Glomerular endothelial cell (primary cell): Measurements from ENCODE around the gene WIF1. TPM values are rescaled to one million over a fixed set of nuclear protein-coding genes. Genes with fewer than 3 reads are reported as not detected.

Experiments used
- DNase-seq: peaks from one replicate; pipeline ENCODE4 v3.0.0-alpha.2; 2011; ENCODE audit warnings: low read depth, low spot score; ENCODE audit errors: extremely low read depth
- total RNA-seq: library from RNA; depleted of rRNA; stranded (reverse); fragments of >200 nt; gene quantifications from 2 replicates; pipeline ENCODE4 v1.2.3, GENCODE V29; 2015

The WIF1 gene
- total RNA-seq, 1 donor from 2014 or later, result not detected

- no peak for DNase-seq
Measured at GRCh38 chr12:65039301-65039700, 81.8 kb downstream of the WIF1 start.

DNA sequence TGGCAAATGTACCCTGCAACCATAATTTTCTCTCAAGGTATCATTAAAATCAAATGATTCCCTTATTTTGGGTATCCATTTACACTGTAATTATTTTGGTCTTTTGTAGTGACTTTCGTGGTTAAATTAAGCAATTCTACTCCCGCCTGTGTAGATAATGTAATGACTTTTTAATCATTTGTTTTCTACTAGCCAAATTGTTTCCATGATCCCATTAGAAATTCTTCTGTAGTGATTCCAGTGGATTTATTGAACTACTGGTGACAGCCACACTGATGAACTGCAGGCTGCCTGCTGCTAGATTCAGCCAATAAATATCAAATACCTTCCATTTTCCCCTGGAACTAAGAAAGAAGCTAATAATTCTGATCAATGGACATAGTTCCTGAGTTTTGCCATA, 96.0 kb downstream of the WIF1 start:
- no peak for DNase-seq

- DNase-seq, result no peak
Measured at GRCh38 chr12:65023485-65023884, 97.6 kb downstream of the WIF1 start.

DNA sequence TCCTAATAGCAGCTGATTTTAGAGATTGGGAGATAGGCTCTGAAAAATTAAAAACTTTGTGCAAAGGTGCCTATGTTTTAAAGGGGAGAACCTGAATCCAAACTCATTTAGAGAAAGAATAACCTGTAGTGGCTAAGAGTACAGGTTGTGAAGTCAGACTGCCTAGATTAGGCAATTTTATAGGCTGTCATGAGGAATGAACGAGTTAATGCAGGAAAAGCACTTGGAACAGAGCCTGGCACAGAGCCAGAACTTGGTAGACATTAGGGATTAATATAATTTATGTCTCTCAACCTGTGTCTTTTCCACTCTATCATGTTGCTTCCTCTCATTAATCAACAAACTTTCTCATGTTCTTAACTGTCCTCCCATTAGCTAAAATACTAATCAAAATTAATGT, 98.1 kb downstream of the WIF1 start:
- DNase-seq, result no peak

- no peak for DNase-seq
Measured at GRCh38 chr12:65022421-65022820, 98.7 kb downstream of the WIF1 start.

DNA sequence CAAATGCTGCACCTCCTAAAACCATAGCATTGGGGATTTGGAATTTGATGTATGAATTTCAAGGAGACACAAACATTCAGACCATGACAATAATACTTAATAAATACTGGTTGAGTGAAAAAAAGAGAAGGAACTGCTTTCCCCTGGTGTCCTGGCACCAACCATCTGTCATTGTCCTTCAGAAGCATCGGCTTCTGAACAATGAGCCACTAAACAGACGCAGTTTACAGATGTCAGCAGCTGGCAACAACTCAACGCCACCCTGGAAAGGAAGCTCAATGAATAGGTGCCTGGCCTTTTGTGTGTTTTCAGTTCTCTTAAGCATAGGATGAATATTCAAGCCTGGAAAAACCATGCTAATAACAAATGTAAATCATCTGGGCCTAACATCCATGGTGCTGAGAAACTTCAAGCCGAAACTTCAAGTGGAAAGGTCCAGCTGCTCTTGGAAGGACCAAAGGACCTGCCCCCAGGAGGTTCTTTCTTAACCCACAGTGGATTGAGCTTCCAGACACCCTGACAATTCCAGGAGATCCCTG, 101.3 kb downstream of the WIF1 start:
- no peak for DNase-seq

- DNase-seq, result no peak
Measured at GRCh38 chr12:65016881-65017650, 104.0 kb downstream of the WIF1 start.

DNA sequence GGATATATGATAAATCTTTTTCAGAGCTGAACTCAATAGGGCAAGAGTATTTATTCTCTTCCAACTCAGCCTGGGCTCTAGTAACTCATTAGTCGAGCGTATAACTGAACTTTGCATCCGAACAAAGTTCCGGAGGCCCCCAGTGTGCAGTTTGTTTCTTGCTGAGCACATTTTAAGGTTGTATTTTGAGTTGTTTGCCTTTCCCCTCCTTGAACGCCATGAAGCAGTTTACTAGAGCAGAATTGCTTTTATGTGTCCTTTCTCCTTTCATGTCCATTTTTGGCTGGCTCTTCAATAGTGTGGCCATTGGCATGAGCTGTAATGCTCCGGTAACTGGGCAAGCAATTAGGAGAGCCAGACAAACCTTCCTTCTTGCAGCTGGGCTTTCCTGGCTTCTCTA, 105.3 kb downstream of the WIF1 start:
- DNase-seq, result no peak

DNA sequence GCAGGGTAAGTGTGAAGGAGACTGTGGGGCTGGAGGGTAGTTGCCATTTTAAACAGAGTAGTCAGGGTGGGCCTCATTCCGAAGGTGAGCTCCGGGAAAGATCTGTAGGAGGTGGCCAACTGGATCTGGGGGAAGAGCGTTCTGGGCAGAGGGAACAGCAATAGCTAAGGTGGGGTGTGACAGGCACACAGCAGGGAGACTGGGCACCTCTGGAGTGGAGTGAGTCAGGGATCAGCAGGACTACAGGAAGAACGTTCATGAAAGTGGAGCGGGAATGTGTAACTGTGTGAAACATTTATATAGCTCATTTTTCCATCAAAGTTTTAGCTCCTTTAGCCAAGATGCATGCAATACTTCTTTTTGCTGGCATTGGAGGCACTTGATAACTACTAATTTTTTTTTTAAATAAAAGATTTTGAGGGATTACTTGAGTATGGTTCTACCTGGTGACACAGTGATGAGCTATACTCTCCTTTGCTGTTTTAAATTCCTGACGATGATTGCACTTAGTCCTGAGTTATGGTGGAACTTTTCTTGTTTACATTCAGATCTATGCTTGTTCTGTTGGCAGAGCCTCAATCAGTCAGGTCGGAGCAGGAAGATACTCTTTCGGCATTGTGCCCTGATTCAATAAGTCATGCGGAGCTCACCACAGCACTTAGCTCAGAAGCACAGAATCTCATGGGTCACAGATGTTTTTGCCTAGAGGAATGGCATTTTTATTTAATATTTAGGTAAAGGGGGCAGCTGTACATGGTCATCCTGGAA, 106.4 kb downstream of the WIF1 start:
- no peak for DNase-seq

GRCh38 chr12:65010437-65010836, 110.7 kb downstream of the WIF1 start:
- no peak for DNase-seq

GRCh38 chr12:65005716-65006115, 115.4 kb downstream of the WIF1 start:
- DNase-seq, result no peak

GRCh38 chr12:65004270-65004669, 116.8 kb downstream of the WIF1 start:
- no peak for DNase-seq

Other genes starting within 250 kb of the WIF1 start
- gene LEMD3, start 48.3 kb upstream of the WIF1 start, total RNA-seq, result 12.3 and 28.3 TPM in 2 replicates
- 23.0 and 35.3 TPM in 2 replicates for gene MSRB3, start 157.4 kb upstream of the WIF1 start, total RNA-seq